ENCODE measurements around the gene PSMC6.

PSMC6 gene

GRCh38 chr14:52694761-52695480 is 12.1 kb upstream of the PSMC6 start:
- TF ChIP-seq CTCF (IDR thresholded peaks at IDR 0.05; ENCODE audit: borderline replicate concordance, insufficient read depth, low read depth, low read length), result no peak
- H3K4me3 ChIP-seq (ENCODE audit: low read depth, low read length), result peak overlapping the region; percentile 84

GRCh38 chr14:52695481-52696091 is 11.4 kb upstream of the PSMC6 start, which contains the start of gene ERO1A:
ERO1A (minus strand) TSS chr14:52695558; CDS start chr14:52695481, 77 bp downstream.
- peak within 1 kb of the TSS; percentile 84 for H3K4me3 ChIP-seq (ENCODE audit: low read depth, low read length)
- 0 out of 2 replicates have a peak, but pooled peaks have one; percentile 16 for TF ChIP-seq CTCF (IDR thresholded peaks at IDR 0.05; ENCODE audit: borderline replicate concordance, insufficient read depth, low read depth, low read length)

- no peak overlapping the region for H3K4me3 ChIP-seq (ENCODE audit: low read depth, low read length)
- TF ChIP-seq CTCF (IDR thresholded peaks at IDR 0.05; ENCODE audit: borderline replicate concordance, insufficient read depth, low read depth, low read length), result no peak
These were observed 6.3 kb upstream of the PSMC6 start for GRCh38 chr14:52700701-52701172.

GRCh38 chr14:52701223-52701622 is 5.8 kb upstream of the PSMC6 start:
- no peak for TF ChIP-seq CTCF (IDR thresholded peaks at IDR 0.05; ENCODE audit: borderline replicate concordance, insufficient read depth, low read depth, low read length)
- no peak overlapping the region for H3K4me3 ChIP-seq (ENCODE audit: low read depth, low read length)

- no peak overlapping the region for H3K4me3 ChIP-seq (ENCODE audit: low read depth, low read length)
- TF ChIP-seq CTCF (IDR thresholded peaks at IDR 0.05; ENCODE audit: borderline replicate concordance, insufficient read depth, low read depth, low read length), result no peak
These were observed 3.8 kb upstream of the PSMC6 start for GRCh38 chr14:52703225-52703624.

GRCh38 chr14:52703664-52704063 is 3.3 kb upstream of the PSMC6 start:
- H3K4me3 ChIP-seq (ENCODE audit: low read depth, low read length), result no peak overlapping the region
- TF ChIP-seq CTCF (IDR thresholded peaks at IDR 0.05; ENCODE audit: borderline replicate concordance, insufficient read depth, low read depth, low read length), result no peak

- no peak overlapping the region for H3K4me3 ChIP-seq (ENCODE audit: low read depth, low read length)
- TF ChIP-seq CTCF (IDR thresholded peaks at IDR 0.05; ENCODE audit: borderline replicate concordance, insufficient read depth, low read depth, low read length), result no peak
These were observed 714 bp upstream of the PSMC6 start for GRCh38 chr14:52706286-52706685.
